Fibroblast of the aortic adventitia (primary cell): Measurements from ENCODE around the gene OR10H1. TPM values are rescaled to one million over a fixed set of nuclear protein-coding genes. Genes with fewer than 3 reads are reported as not detected.
"Not testable (repeated sequence)": the region's sequence is repeated elsewhere in the genome, so short reads cannot be mapped to it uniquely, and the experiment has no call there.

ENCODE experiments used
- DNase-seq: peaks from one replicate; pipeline ENCODE4 v3.0.0-alpha.2; 2010; ENCODE audit warnings: low read depth
- H3K4me3 ChIP-seq: 2 replicates; pipeline ENCODE4 v1.5.1; 2011; ENCODE audit warnings: low read depth, mild to moderate bottlenecking, control low read depth, low read length, moderate library complexity
- CTCF ChIP-seq: IDR thresholded peaks from 2 replicates; pipeline ENCODE4 v1.5.1; 2011; ENCODE audit warnings: mild to moderate bottlenecking, low read length, control low read depth, inconsistent platforms; ENCODE audit not compliant: insufficient read depth
- total RNA-seq: library from RNA; depleted of rRNA; stranded (reverse); fragments of >200 nt; gene quantifications from 2 replicates; pipeline ENCODE4 v1.2.3, GENCODE V29; 2012; ENCODE audit warnings: low replicate concordance

OR10H1 gene
- total RNA-seq, 1 donor = not detected

GRCh38 chr19:15846923-15847322 is 31.5 kb upstream of the OR10H1 start:
- TF ChIP-seq CTCF = no peak
- H3K4me3 ChIP-seq = no peak overlapping the region
- DNase-seq = no peak

GRCh38 chr19:15843894-15844222 is 28.4 kb upstream of the OR10H1 start:
- not testable (repeated sequence) for H3K4me3 ChIP-seq, DNase-seq

GRCh38 chr19:15843203-15843893 is 27.9 kb upstream of the OR10H1 start:
- H3K4me3 ChIP-seq = no peak overlapping the region
- DNase-seq = no peak
- TF ChIP-seq CTCF = no peak

GRCh38 chr19:15841875-15842569 is 26.6 kb upstream of the OR10H1 start:
- no peak for DNase-seq
- no peak for TF ChIP-seq CTCF
- no peak overlapping the region for H3K4me3 ChIP-seq

- no peak overlapping the region for H3K4me3 ChIP-seq
- no peak for TF ChIP-seq CTCF
- DNase-seq = no peak
These were observed 25.4 kb upstream of the OR10H1 start for GRCh38 chr19:15840833-15841232.

- not testable (repeated sequence) for DNase-seq, H3K4me3 ChIP-seq
These were observed 24.4 kb upstream of the OR10H1 start for GRCh38 chr19:15839888-15840287.

- no peak for DNase-seq
- TF ChIP-seq CTCF = no peak
- H3K4me3 ChIP-seq = no peak overlapping the region
These were observed 22.9 kb upstream of the OR10H1 start for GRCh38 chr19:15838351-15838750.

GRCh38 chr19:15837221-15837731 is 21.8 kb upstream of the OR10H1 start:
- H3K4me3 ChIP-seq = peak overlapping the region; percentile 76
- DNase-seq = no peak
- no peak for TF ChIP-seq CTCF
